Lung microvascular endothelial cell (primary cell): ENCODE measurements around the gene C8A. TPM values are rescaled to one million over a fixed set of nuclear protein-coding genes. Genes with fewer than 3 reads are reported as not detected.
A peak's percentile ranks its signal among the peaks of the same experiment; 100 is the strongest.

Experiments
- DNase-seq, 2 donors: peaks; one replicate each; pipeline versions ENCODE4 v3.0.0 to v3.0.0-alpha.2; 2010; ENCODE audit warnings: low read depth in 2 of 2
- total RNA-seq: library from RNA; depleted of rRNA; stranded (reverse); fragments of >200 nt; gene quantifications from 2 replicates; pipeline ENCODE4 v1.2.1, GENCODE V29; 2014

C8A gene
- total RNA-seq, 1 donor from 2014 or later: not detected

- DNase-seq: no peak
Observed at GRCh38 chr1:56837244-56837939, 17.2 kb upstream of the C8A start.

DNA sequence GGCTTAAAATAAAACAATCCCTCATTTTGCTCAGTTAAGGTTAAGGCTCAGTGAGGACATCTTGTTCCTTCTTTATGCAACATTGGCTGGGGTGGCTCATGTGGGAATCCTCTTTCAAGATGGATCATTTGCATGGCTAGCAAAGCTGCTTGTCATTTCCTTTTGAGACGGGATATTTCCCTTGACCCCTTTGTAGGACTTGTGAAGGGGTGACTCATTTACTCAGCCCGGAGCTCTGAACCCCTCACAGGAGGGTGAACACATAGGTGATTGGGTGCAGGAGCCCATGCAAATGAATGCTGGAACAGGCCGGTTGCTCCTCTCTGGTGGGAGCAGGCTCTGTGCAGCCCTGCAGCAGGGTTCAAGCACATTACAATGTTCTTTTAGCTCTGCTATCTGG lies 15.8 kb upstream of the C8A start:
- peak in 1 of 2 donors; percentile 73 for DNase-seq

DNA sequence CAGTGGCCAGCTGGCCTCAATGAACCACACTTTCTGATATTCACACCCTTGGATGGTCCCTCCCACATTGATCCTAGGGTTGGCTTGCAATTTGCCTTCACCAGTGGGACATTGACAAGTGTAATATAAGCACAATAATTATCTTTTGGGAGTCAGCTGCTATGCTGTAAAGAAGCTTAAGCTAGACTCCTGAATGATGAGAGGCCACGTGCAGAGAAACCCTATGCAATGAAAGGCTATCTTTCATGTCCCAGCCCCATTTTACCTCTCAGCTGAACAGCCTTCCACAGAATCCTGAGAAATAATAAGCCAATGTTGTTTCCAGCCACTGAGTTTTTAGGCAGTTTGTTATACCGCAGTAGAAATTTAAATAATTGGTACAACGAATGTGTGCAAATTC lies 11.1 kb upstream of the C8A start:
- no peak for DNase-seq

DNA sequence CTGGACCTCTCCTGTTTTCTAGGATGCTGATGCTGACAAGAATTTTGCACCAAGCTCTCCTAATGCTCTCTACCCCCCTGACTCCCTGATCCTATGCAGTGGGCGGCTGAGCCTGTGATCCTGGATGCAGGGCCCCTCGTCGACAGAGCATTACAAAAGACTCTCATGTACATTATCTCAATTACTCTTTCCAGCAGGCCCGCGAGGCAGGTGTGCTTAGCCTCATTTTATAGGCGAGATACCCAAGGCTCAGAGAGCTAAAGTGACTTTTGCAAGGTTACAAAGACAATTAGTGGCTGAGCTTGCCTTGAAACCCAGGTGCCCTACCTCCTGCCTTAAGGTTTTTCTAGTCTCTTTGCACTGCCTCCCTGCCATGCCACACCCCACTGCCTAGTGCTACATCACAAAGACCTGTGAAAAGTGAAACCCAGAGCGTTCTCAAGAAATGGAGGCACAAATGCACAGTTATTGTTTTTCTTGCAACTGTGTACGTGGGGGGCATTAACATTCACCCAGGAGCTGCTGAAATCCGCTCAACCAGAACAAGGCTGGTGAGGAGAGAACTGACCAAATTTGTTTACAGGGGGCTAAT lies 10.0 kb upstream of the C8A start:
- no peak for DNase-seq

GRCh38 chr1:56845343-56845742 lies 9.3 kb upstream of the C8A start:
- no peak for DNase-seq

DNA sequence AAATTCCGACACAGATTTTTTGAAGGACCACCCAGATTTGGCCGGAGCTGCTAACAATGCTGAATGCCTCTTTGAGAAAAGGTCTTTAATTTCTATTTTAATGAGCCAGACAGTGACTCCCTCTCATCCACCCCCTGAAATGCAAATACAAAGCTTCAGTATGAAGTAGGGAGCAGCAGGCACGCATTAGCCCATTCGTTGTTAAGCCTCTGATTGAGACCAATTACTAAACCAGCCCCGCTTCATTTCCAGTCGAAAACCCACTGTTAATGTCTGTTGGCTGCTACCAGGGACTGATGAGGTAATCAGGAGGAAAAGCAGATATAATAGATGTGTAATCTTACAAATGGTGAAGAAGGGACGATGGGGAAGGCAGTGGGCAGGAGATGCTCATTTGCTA lies 4.8 kb upstream of the C8A start:
- DNase-seq: no peak

GRCh38 chr1:56850411-56850810 lies 4.2 kb upstream of the C8A start:
- DNase-seq: no peak

- no peak for DNase-seq
Observed at GRCh38 chr1:56850922-56851321, 3.7 kb upstream of the C8A start.

- DNase-seq: no peak
Observed at GRCh38 chr1:56852476-56852875, 2.1 kb upstream of the C8A start.

- DNase-seq: no peak
Observed at GRCh38 chr1:56855190-56855589, 593 bp downstream of the C8A start.

GRCh38 chr1:56856186-56856585 lies 1.6 kb downstream of the C8A start:
- DNase-seq: no peak

DNA sequence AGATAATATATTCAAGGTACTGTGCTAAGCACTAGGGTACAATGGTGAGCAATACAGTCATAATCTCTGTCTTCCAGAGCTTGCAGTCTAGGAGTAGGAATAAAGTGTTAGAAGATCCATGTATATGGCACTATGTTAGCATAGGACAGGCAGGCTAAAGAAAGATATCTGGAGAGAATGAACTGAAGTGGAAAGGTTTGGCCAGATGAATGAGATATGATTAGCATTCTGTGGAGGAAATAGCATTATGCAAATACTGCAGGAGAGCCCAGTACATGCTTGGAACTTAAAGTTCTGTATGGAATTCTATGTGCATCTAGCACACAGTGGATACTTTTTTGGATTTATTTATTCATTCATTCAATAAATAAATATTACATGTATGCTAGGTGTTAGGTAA lies 4.7 kb downstream of the C8A start:
- no peak for DNase-seq

GRCh38 chr1:56863265-56863992 lies 8.8 kb downstream of the C8A start:
- DNase-seq: no peak

GRCh38 chr1:56864430-56864829 lies 9.8 kb downstream of the C8A start:
- no peak for DNase-seq

DNA sequence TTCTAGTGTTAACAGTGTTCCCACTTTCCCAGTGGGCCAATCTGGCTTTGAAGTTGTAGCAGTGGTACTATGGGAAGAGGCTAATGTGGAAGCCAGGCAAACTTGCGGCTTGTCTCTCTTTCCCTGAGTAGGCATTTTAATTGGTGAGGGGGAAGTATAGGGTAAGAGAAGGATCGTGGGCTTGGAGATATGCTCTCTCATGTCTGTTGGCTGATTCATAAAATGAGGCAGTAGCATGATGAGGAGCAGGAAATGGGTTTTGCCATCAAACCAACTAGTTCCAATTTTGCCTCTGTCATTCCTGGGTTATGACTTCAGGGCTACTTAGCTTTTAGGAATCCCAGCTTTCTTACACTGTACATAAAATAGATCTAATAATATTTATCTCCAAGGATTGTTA lies 12.1 kb downstream of the C8A start:
- no peak for DNase-seq

DNA sequence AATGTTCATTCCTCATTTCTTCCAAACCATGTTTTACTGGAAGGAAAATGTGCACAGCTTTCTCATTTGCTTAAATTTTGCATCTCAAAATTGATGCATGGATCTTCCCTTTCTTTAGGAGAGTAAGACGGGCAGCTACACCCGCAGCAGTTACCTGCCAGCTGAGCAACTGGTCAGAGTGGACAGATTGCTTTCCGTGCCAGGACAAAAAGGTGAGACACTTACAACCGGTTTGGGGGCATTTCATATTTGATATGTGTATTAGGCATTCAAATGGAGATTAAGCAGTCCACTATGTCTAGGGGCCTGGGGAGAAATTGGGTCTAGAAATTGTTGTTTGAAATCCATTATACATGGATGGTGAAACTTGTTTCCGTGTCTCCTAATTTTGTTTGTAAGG lies 12.9 kb downstream of the C8A start:
- no peak for DNase-seq

- DNase-seq: no peak
Observed at GRCh38 chr1:56868761-56869160, 14.2 kb downstream of the C8A start.

GRCh38 chr1:56872597-56872996 lies 18.0 kb downstream of the C8A start:
- DNase-seq: no peak

DNA sequence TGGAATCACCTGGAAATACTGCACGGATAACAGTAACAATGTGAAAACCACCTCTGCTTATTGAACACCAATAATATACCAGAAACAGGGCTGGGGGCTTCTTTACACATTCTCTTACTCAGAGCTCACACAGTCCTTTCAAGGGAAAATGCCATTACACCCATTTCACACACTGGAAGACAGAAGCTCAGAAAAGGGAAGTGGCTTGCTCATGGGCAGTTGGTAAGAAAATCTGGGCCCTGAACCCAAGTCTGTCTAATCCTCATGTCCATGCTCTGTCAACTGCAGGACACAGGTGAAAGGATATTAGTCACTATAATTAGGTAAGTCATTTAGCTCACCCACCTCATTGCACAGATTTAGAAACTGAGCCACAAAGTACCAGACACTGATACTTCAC lies 18.6 kb downstream of the C8A start:
- no peak for DNase-seq

- no peak for DNase-seq
Observed at GRCh38 chr1:56874689-56875088, 20.1 kb downstream of the C8A start.

DNA sequence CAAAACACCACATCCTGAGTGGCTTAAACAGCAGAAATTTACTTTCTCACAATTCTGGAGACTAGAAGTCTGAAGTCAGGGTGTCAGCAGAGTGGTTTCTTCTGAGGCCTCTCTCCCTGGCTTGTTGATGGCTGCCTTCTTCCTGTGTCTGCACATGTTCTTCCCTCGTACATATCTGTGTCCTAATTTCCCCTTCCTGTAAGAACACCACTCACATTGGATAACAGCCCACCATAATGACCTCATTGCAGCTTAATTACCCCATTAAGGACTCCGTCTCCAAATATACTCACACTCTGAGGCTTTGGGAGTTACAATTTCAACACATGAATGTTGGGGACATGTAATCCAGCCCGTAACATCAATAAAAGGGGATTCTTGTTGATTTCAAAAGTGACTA lies 23.4 kb downstream of the C8A start:
- DNase-seq: no peak

DNA sequence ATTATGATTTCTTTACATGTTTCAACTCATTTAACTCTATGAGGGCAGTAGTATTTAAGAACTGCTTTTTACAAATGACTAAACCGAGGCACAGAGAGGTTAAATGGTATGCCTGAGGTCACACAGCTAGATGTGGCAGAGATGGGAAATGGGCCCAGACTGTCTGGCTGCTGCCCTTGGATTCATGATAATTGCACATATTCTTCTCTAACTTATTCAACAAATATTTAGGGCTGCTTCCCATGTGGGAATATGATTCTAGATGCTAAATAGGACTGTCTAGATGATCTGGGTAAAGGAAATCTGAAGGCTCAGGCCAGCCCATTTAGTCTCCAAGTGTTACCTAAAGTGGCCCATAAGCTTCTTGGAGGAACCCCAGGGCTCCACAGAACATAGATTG lies 26.2 kb downstream of the C8A start:
- DNase-seq: no peak

- DNase-seq: no peak
Observed at GRCh38 chr1:56881417-56881816, 26.8 kb downstream of the C8A start.
